SK-N-SH treated with all-trans-retinoic acid at 6 μM for 48 hours (cell line): Measurements from ENCODE around the gene HEPHL1.

Experiments used
- ATAC-seq: fragments of 200-7000 bp; cut with Tn5 transposase; 3 replicates; pipeline ENCODE4 v1.9.1; 2020; ENCODE audit warnings: mild to moderate bottlenecking, moderate library complexity
- ARNTL ChIP-seq: fragments of 450-650 bp; formaldehyde crosslinking; IDR thresholded peaks from 2 replicates; pipeline ENCODE4 v1.5.0; 2020; ENCODE audit warnings: low read depth, mild to moderate bottlenecking, moderate library complexity, borderline replicate concordance
- CREB5 ChIP-seq: fragments of 250-450 bp; sonication (Bioruptor Pico); IDR thresholded peaks from 2 replicates; pipeline ENCODE4 v1.5.1; 2020; ENCODE audit warnings: low read depth, mild to moderate bottlenecking, moderate library complexity
- CSDC2 ChIP-seq: fragments of 250-450 bp; sonication (Bioruptor Pico); IDR thresholded peaks from 2 replicates; pipeline ENCODE4 v1.5.0; 2020; ENCODE audit warnings: mild to moderate bottlenecking, moderate library complexity
- CSRNP3 ChIP-seq: fragments of 250-450 bp; sonication (Bioruptor Pico); IDR thresholded peaks from 2 replicates; pipeline ENCODE4 v1.5.1; 2021; ENCODE audit warnings: mild to moderate bottlenecking, moderate library complexity
- ESRRG ChIP-seq: fragments of 250-450 bp; sonication (Bioruptor Pico); IDR thresholded peaks from 2 replicates; pipeline ENCODE4 v1.6.1; 2021; ENCODE audit warnings: mild to moderate bottlenecking
- GLIS3 ChIP-seq: fragments of 250-450 bp; sonication (Bioruptor Pico); IDR thresholded peaks from 2 replicates; pipeline ENCODE4 v1.5.0; 2020; ENCODE audit warnings: mild to moderate bottlenecking, moderate library complexity
- ISL1 ChIP-seq: fragments of 250-450 bp; sonication (Bioruptor Pico); IDR thresholded peaks from 2 replicates; pipeline ENCODE4 v2.1.2; 2022; ENCODE audit warnings: mild to moderate bottlenecking, moderate library complexity
- OSR1 ChIP-seq: fragments of 250-450 bp; sonication (Bioruptor Pico); IDR thresholded peaks from 2 replicates; pipeline ENCODE4 v1.8.0; 2022; ENCODE audit warnings: moderate library complexity, mild to moderate bottlenecking, inconsistent platforms
- PATZ1 ChIP-seq: fragments of 250-450 bp; sonication (Bioruptor Pico); IDR thresholded peaks from 2 replicates; pipeline ENCODE4 v1.8.0; 2020; ENCODE audit warnings: mild to moderate bottlenecking, moderate library complexity, borderline replicate concordance
- POU6F1 ChIP-seq: fragments of 250-450 bp; sonication (Bioruptor Pico); IDR thresholded peaks from 2 replicates; pipeline ENCODE4 v1.8.0; 2021; ENCODE audit warnings: low read depth, mild to moderate bottlenecking, moderate library complexity, borderline replicate concordance
- PPARA ChIP-seq: fragments of 250-450 bp; sonication (Bioruptor Pico); IDR thresholded peaks from 2 replicates; pipeline ENCODE4 v1.5.0; 2020; ENCODE audit warnings: mild to moderate bottlenecking, borderline replicate concordance
- RARB ChIP-seq: fragments of 250-450 bp; sonication (Bioruptor Pico); IDR thresholded peaks from 2 replicates; pipeline ENCODE4 v1.8.0; 2021; ENCODE audit warnings: mild to moderate bottlenecking, moderate library complexity
- SNAI2 ChIP-seq: fragments of 250-450 bp; sonication (Bioruptor Pico); IDR thresholded peaks from 2 replicates; pipeline ENCODE4 v1.5.0; 2020; ENCODE audit warnings: mild to moderate bottlenecking, moderate library complexity
- TCF4 ChIP-seq: fragments of 250-450 bp; sonication (Bioruptor Pico); IDR thresholded peaks from 2 replicates; pipeline ENCODE4 v1.8.0; 2021; ENCODE audit warnings: mild to moderate bottlenecking, moderate library complexity, borderline replicate concordance
- TSHZ2 ChIP-seq: fragments of 250-450 bp; sonication (Bioruptor Pico); IDR thresholded peaks from 2 replicates; pipeline ENCODE4 v1.5.0; 2020; ENCODE audit warnings: mild to moderate bottlenecking, moderate library complexity
- ZC3H10 ChIP-seq: fragments of 250-450 bp; sonication (Bioruptor Pico); IDR thresholded peaks from 2 replicates; pipeline ENCODE4 v1.5.1; 2021; ENCODE audit warnings: mild to moderate bottlenecking, moderate library complexity
- ZFP3 ChIP-seq: fragments of 250-450 bp; sonication (Bioruptor Pico); IDR thresholded peaks from 2 replicates; pipeline ENCODE4 v1.5.0; 2020; ENCODE audit warnings: mild to moderate bottlenecking, moderate library complexity
- ZFP30 ChIP-seq: fragments of 450-650 bp; formaldehyde crosslinking; IDR thresholded peaks from 2 replicates; pipeline ENCODE4 v1.5.0; 2022; ENCODE audit warnings: mild to moderate bottlenecking, moderate library complexity
- ZNF565 ChIP-seq: fragments of 450-650 bp; formaldehyde crosslinking; conservative IDR thresholded peaks from 2 replicates; pipeline ENCODE4 v1.5.0; 2020; ENCODE audit warnings: low read depth, mild to moderate bottlenecking, moderate library complexity
- ZNF8 ChIP-seq: fragments of 450-650 bp; formaldehyde crosslinking; IDR thresholded peaks from 2 replicates; pipeline ENCODE4 v1.5.0; 2020; ENCODE audit warnings: mild to moderate bottlenecking, moderate library complexity

HEPHL1 gene

GRCh38 chr11:94120946-94121345 is 99.8 kb downstream of the HEPHL1 start:
- no peak for TF ChIP-seq RARB
- TF ChIP-seq ZC3H10 (CRISPR knock-in tag), result no peak
- TF ChIP-seq PPARA (CRISPR knock-in tag), result no peak
- no peak for TF ChIP-seq CREB5 (CRISPR knock-in tag)
- no peak for TF ChIP-seq OSR1 (CRISPR knock-in tag)
- TF ChIP-seq TCF4, result no peak
- no peak for TF ChIP-seq SNAI2
- TF ChIP-seq ISL1 (CRISPR knock-in tag), result no peak
- TF ChIP-seq PATZ1 (CRISPR knock-in tag), result no peak
- no peak for TF ChIP-seq ZNF8 (CRISPR knock-in tag)
- no peak for ATAC-seq

GRCh38 chr11:94125407-94126115 is 104.4 kb downstream of the HEPHL1 start:
- ATAC-seq, result no peak
- no peak for TF ChIP-seq CSRNP3 (CRISPR knock-in tag)
- no peak for TF ChIP-seq SNAI2
- TF ChIP-seq POU6F1 (CRISPR knock-in tag), result no peak
- no peak for TF ChIP-seq ZNF565 (CRISPR knock-in tag)
- TF ChIP-seq OSR1 (CRISPR knock-in tag), result no peak
- no peak for TF ChIP-seq PATZ1 (CRISPR knock-in tag)
- TF ChIP-seq ZC3H10 (CRISPR knock-in tag), result no peak
- TF ChIP-seq ISL1 (CRISPR knock-in tag), result no peak
- no peak for TF ChIP-seq TSHZ2 (CRISPR knock-in tag)
- TF ChIP-seq CSDC2 (CRISPR knock-in tag), result no peak
- TF ChIP-seq TCF4, result no peak
- TF ChIP-seq RARB, result no peak
- no peak for TF ChIP-seq ESRRG
- TF ChIP-seq ZNF8 (CRISPR knock-in tag), result no peak
- no peak for TF ChIP-seq ZFP3 (CRISPR knock-in tag)
- TF ChIP-seq CREB5 (CRISPR knock-in tag), result no peak
- no peak for TF ChIP-seq ZFP30
- TF ChIP-seq GLIS3, result no peak
- no peak for TF ChIP-seq ARNTL (CRISPR knock-in tag)
